ENCODE data around the gene IL17RD.

Gene IL17RD

GRCh38 chr3:57078635-57079473, 86.3 kb downstream of the IL17RD start (continued):
- 0 out of 2 replicates have a peak, but pooled peaks have one; percentile 11 for TF ChIP-seq KLF9 (tag by site-specific recombination; IDR thresholded peaks at IDR 0.05; ENCODE audit: low read depth)
- peak; percentile 42; the same call in 1 of the 2 replicates for TF ChIP-seq ZNF501 (tag by site-specific recombination; IDR thresholded peaks at IDR 0.05)
- TF ChIP-seq WT1 (tag by site-specific recombination; IDR thresholded peaks at IDR 0.05), result no peak
- TF ChIP-seq ZNF341 (tag by site-specific recombination; IDR thresholded peaks at IDR 0.05; ENCODE audit: low read depth), result peak; percentile 78
- no peak for TF ChIP-seq ZNF596 (tag by site-specific recombination; IDR thresholded peaks at IDR 0.05)
- no peak for TF ChIP-seq INSM2 (tag by site-specific recombination; IDR thresholded peaks at IDR 0.05)
- peak; percentile 44; the same call in 1 of the 2 replicates for TF ChIP-seq SP2 (tag by site-specific recombination; IDR thresholded peaks at IDR 0.05)
- TF ChIP-seq KLF1 (tag by site-specific recombination; IDR thresholded peaks at IDR 0.05), result 0 out of 2 replicates have a peak, but pooled peaks have one; percentile 10
- peak; percentile 66; the same call in 1 of the 2 replicates for TF ChIP-seq KLF16 (tag by site-specific recombination; IDR thresholded peaks at IDR 0.05)
- TF ChIP-seq ZNF623 (tag by site-specific recombination; IDR thresholded peaks at IDR 0.05), result no peak
- TF ChIP-seq ZNF335 (tag by site-specific recombination; conservative IDR thresholded peaks at IDR 0.05), result peak; percentile 96
- peak; percentile 76 for TF ChIP-seq CTCF (tag by site-specific recombination; IDR thresholded peaks at IDR 0.05)
- peak; percentile 67 for TF ChIP-seq PATZ1 (tag by site-specific recombination; IDR thresholded peaks at IDR 0.05)
- no peak for TF ChIP-seq ZNF518A (tag by site-specific recombination; conservative IDR thresholded peaks at IDR 0.05; ENCODE audit: low read depth)
- peak; percentile 86 for TF ChIP-seq ZBTB20 (tag by site-specific recombination; IDR thresholded peaks at IDR 0.05)
- TF ChIP-seq PRDM10 (tag by site-specific recombination; IDR thresholded peaks at IDR 0.05), result peak; percentile 98
- no peak for TF ChIP-seq ZNF416 (tag by site-specific recombination; IDR thresholded peaks at IDR 0.05)
- no peak for TF ChIP-seq ZNF211 (tag by site-specific recombination; IDR thresholded peaks at IDR 0.05; ENCODE audit: low read depth)
- TF ChIP-seq ZIC2 (tag by site-specific recombination; IDR thresholded peaks at IDR 0.05), result peak; percentile 75
- peak; percentile 73 for TF ChIP-seq GLIS1 (tag by site-specific recombination; IDR thresholded peaks at IDR 0.05)
- peak; percentile 75 for TF ChIP-seq ZNF398 (tag by site-specific recombination; IDR thresholded peaks at IDR 0.05)
- TF ChIP-seq GFI1B (tag by site-specific recombination; IDR thresholded peaks at IDR 0.05), result no peak
